Spleen (tissue), 7 donors: ENCODE data around the gene GABPB1.

Source experiments
- POLR2A ChIP-seq, 3 donors: fragments of 450-650 bp; IDR thresholded peaks; one replicate each; pipeline ENCODE4 v1.5.1; 2017; ENCODE audit warnings: antibody characterized with exemption in 3 of 3, mild to moderate bottlenecking in 1 of 3
- POLR2AphosphoS5 ChIP-seq, 3 donors: sonication (generic); formaldehyde crosslinking; IDR thresholded peaks; one replicate each; pipeline ENCODE4 v1.5.1; 2017; ENCODE audit warnings: antibody characterized with exemption in 3 of 3
- TF ChIP-seq, protein P1 (sequence below), 11 experiments: fragments of 200-600 bp in 7 of 11; fragments of 450-650 bp in 4 of 11; sonication (generic) in 4 of 11; IDR thresholded peaks in 8 of 11; conservative IDR thresholded peaks in 3 of 11; 1 replicate in 7 of 11; 2 replicates in 4 of 11; pipeline versions ENCODE4 v1.4.0 to v1.8.0; 2016 to 2021; ENCODE audit warnings: antibody characterized with exemption in 11 of 11, inconsistent platforms in 4 of 11, mild to moderate bottlenecking in 1 of 11
- donor health status: DM: no; HTN: no; CAD: no; lungs with moderate emphysema.
- donor health status: DM: no; HTN: no; CAD: no.
- donor health status: DM: no; HTN: no; CAD: no.

GRCh38 chr15:50381438-50381837, 26.4 kb upstream of the GABPB1 start:
- TF ChIP-seq, protein P1, sequence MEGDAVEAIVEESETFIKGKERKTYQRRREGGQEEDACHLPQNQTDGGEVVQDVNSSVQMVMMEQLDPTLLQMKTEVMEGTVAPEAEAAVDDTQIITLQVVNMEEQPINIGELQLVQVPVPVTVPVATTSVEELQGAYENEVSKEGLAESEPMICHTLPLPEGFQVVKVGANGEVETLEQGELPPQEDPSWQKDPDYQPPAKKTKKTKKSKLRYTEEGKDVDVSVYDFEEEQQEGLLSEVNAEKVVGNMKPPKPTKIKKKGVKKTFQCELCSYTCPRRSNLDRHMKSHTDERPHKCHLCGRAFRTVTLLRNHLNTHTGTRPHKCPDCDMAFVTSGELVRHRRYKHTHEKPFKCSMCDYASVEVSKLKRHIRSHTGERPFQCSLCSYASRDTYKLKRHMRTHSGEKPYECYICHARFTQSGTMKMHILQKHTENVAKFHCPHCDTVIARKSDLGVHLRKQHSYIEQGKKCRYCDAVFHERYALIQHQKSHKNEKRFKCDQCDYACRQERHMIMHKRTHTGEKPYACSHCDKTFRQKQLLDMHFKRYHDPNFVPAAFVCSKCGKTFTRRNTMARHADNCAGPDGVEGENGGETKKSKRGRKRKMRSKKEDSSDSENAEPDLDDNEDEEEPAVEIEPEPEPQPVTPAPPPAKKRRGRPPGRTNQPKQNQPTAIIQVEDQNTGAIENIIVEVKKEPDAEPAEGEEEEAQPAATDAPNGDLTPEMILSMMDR (IDR thresholded peaks at IDR 0.05 in 8 of 11, conservative IDR thresholded peaks at IDR 0.05 in 3 of 11): no peak
- TF ChIP-seq POLR2AphosphoS5 (IDR thresholded peaks at IDR 0.05) (no peak), POLR2A (IDR thresholded peaks at IDR 0.05) (no peak)
